Measurements from ENCODE around the gene TNFRSF9. TPM values are rescaled to one million over a fixed set of nuclear protein-coding genes. Genes with fewer than 3 reads are reported as not detected.
A peak's percentile ranks its signal among the peaks of the same experiment; 100 is the strongest.

The TNFRSF9 gene
- polyA plus RNA-seq, 2 of the 4 experiments (the other 2 are of a cell fraction) = 0.75 to 3.2 TPM

- DNase-seq (ENCODE audit: low read depth in 1 of 2, low spot score in 1 of 2) (no peak), FAIRE-seq (no peak), ATAC-seq (no peak)
- no peak for TF ChIP-seq ZSCAN20 (CRISPR knock-in tag; IDR thresholded peaks at IDR 0.05)
- TF ChIP-seq NPAS2 (CRISPR knock-in tag; IDR thresholded peaks at IDR 0.05; ENCODE audit: borderline replicate concordance) = no peak
- no peak for TF ChIP-seq ATOH8 (CRISPR knock-in tag; IDR thresholded peaks at IDR 0.05; ENCODE audit: low read depth)
- WGBS (ENCODE audit: missing lambda C conversion rate) = 80% methylated on average over 7 of the region's 7 CpGs
- H3K4me2 ChIP-seq = no peak overlapping the region
- ChIA-PET POLR2A (no interaction called here), CTCF (interaction anchor here (0.8 to 1.0 kb wide), 2 partner anchors 16 to 218 kb away, joined by 3 to 4 read pairs; no protein-coding TSS in a partner anchor)
- no peaks in the 10 kb centered on the region for H3K9me3 ChIP-seq
- no peak overlapping the region for H3K4me3 ChIP-seq
- no peak overlapping the region for H3K27ac ChIP-seq
- peaks cover 9% of the 10 kb centered on the region for H3K4me1 ChIP-seq
Measured at GRCh38 chr1:7886405-7886745, 54.3 kb downstream of the TNFRSF9 start.

GRCh38 chr1:7885513-7886404 lies 54.9 kb downstream of the TNFRSF9 start:
- FAIRE-seq = no peak

GRCh38 chr1:7884757-7885156 lies 55.9 kb downstream of the TNFRSF9 start:
- ATAC-seq = no peak
- Histone ChIP-seq H3K4me2 (no peak overlapping the region), H3K4me3 (no peak overlapping the region), H3K27ac (no peak overlapping the region), H3K4me1 (peaks cover 9% of the 10 kb centered on the region), H3K9me3 (no peaks in the 10 kb centered on the region)
- ChIA-PET CTCF (interaction anchor here (0.6 kb wide), 1 partner anchor 769 kb away, joined by 4 read pairs; no protein-coding TSS in a partner anchor), POLR2A (no interaction called here)
- WGBS (ENCODE audit: missing lambda C conversion rate) = 92% methylated on average over 1 of the region's 1 CpG
- DNase-seq (ENCODE audit: low read depth in 1 of 2, low spot score in 1 of 2) = no peak
- TF ChIP-seq RFX5 (IDR thresholded peaks at IDR 0.05) = no peak
- no peak for TF ChIP-seq BHLHE40 (IDR thresholded peaks at IDR 0.05; ENCODE audit: low read depth, low read length)
- no peak for TF ChIP-seq HOXA7 (CRISPR knock-in tag; IDR thresholded peaks at IDR 0.05)
- no peak for TF ChIP-seq CEBPB (IDR thresholded peaks at IDR 0.05)
- no peak for TF ChIP-seq RCOR1 (IDR thresholded peaks at IDR 0.05; ENCODE audit: low read depth, low read length)
- TF ChIP-seq NFE2L2 (conservative IDR thresholded peaks at IDR 0.05; ENCODE audit: low read length) = no peak
- TF ChIP-seq RARB (CRISPR knock-in tag; IDR thresholded peaks at IDR 0.05) = no peak
- no peak for FAIRE-seq

More at GRCh38 chr1:7885513-7886404, 54.9 kb downstream of the TNFRSF9 start:
- CTCF ChIA-PET = interaction anchor here (0.6 to 1.0 kb wide), 3 partner anchors 16 to 768 kb away, joined by 3 to 4 read pairs (median 4); no protein-coding TSS in a partner anchor
- TF ChIP-seq JUN (IDR thresholded peaks at IDR 0.05) (no peak), E2F6 (IDR thresholded peaks at IDR 0.05; ENCODE audit: borderline replicate concordance, low read depth) (no peak), KDM1A (IDR thresholded peaks at IDR 0.05; ENCODE audit: low read depth) (no peak), POLR2A (IDR thresholded peaks at IDR 0.05; ENCODE audit: low read length) (no peak)
- 45% methylated on average over 18 of the region's 27 CpGs for WGBS (ENCODE audit: missing lambda C conversion rate)
- peak in 1 of 2 experiments; percentile 37 for DNase-seq (ENCODE audit: low read depth in 1 of 2, low spot score in 1 of 2)
- Histone ChIP-seq H3K9me3 (no peaks in the 10 kb centered on the region), H3K4me2 (no peak overlapping the region), H3K4me3 (no peak overlapping the region), H3K27ac (no peak overlapping the region), H3K4me1 (peaks cover 9% of the 10 kb centered on the region)
- POLR2A ChIA-PET = no interaction called here
- ATAC-seq = peak in 1 of 2 experiments; percentile 67; a peak in 3 of 6 replicates

GRCh38 chr1:7879228-7879627 lies 61.4 kb downstream of the TNFRSF9 start:
- Histone ChIP-seq H3K9me3 (peaks cover 12% of the 10 kb centered on the region; the same call in 1 of the 3 replicates), H3K27ac (no peak overlapping the region), H3K4me3 (no peak overlapping the region), H3K4me1 (no peaks in the 10 kb centered on the region), H3K4me2 (no peak overlapping the region)
- FAIRE-seq = no peak
- CTCF ChIA-PET = no interaction called here
- no peak for DNase-seq (ENCODE audit: low read depth in 1 of 2, low spot score in 1 of 2)
- TF ChIP-seq TP53 (CRISPR knock-in tag; IDR thresholded peaks at IDR 0.05) = no peak
- TF ChIP-seq JUNB (IDR thresholded peaks at IDR 0.05) = no peak
- no peak for TF ChIP-seq TFCP2L1 (CRISPR knock-in tag; IDR thresholded peaks at IDR 0.05)
- no peak for TF ChIP-seq ELK1 (IDR thresholded peaks at IDR 0.05; ENCODE audit: low read depth, low read length)
- TF ChIP-seq ZSCAN20 (CRISPR knock-in tag; IDR thresholded peaks at IDR 0.05) = no peak
- TF ChIP-seq HOXB5 (CRISPR knock-in tag; IDR thresholded peaks at IDR 0.05) = no peak
- no peak for TF ChIP-seq HES2 (IDR thresholded peaks at IDR 0.05)
- TF ChIP-seq ATOH8 (CRISPR knock-in tag; IDR thresholded peaks at IDR 0.05; ENCODE audit: low read depth) = no peak
- no peak for ATAC-seq
- POLR2A ChIA-PET = no interaction called here
- 46% methylated on average over 3 of the region's 3 CpGs for WGBS (ENCODE audit: missing lambda C conversion rate)

Data from A549 (cell line).